Omental fat pad (tissue), 4 donors: Measurements from ENCODE around the gene GPS2. TPM values are rescaled to one million over a fixed set of nuclear protein-coding genes. Genes with fewer than 3 reads are reported as not detected.
A peak's percentile ranks its signal among the peaks of the same experiment; 100 is the strongest.

ENCODE experiments used
- ATAC-seq: fragments of 150-250 bp; one replicate; pipeline ENCODE4 v1.9.1; 2016; ENCODE audit warnings: mild to moderate bottlenecking, moderate library complexity; ENCODE audit not compliant: low FRiP score
- DNase-seq: peaks from one replicate; pipeline ENCODE4 v3.0.0-alpha.2; 2019; ENCODE audit warnings: low spot score
- total RNA-seq, 4 donors: library from RNA; depleted of rRNA; stranded (reverse); fragments of >200 nt; gene quantifications; one replicate each; pipeline ENCODE4 v1.1.0, GENCODE V29; 2016
- TF ChIP-seq, protein P1 (sequence below), 3 donors: fragments of 450-650 bp; IDR thresholded peaks; one replicate each; pipeline ENCODE4 v1.5.1; 2016 to 2017; ENCODE audit warnings: antibody characterized with exemption in 3 of 3, mild to moderate bottlenecking in 3 of 3, moderate library complexity in 2 of 3

Gene GPS2
- total RNA-seq, 4 donors from 2014 or later: 49.6 to 91.3 (median 75.9) TPM

DNA sequence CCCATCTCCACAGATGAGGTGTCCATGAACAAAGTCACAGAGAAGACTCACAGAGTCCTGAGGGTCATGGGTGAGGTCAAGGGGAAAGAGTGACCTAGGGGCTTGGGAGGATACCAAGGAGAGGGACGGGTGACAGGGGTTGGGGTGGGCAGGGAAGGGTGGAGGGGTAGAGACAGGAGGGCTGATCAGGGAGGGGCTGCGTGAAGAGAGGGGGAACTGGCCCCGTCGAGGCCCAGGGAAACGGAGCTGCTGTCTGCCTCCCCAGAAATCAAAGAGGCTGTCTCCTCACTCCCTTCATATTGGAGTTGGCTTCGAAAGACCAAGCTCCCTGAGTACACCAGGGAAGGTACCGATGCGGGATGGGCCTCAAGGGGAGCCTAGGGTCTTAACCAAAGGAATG lies 40.4 kb upstream of the GPS2 start:
- TF ChIP-seq, protein P1, sequence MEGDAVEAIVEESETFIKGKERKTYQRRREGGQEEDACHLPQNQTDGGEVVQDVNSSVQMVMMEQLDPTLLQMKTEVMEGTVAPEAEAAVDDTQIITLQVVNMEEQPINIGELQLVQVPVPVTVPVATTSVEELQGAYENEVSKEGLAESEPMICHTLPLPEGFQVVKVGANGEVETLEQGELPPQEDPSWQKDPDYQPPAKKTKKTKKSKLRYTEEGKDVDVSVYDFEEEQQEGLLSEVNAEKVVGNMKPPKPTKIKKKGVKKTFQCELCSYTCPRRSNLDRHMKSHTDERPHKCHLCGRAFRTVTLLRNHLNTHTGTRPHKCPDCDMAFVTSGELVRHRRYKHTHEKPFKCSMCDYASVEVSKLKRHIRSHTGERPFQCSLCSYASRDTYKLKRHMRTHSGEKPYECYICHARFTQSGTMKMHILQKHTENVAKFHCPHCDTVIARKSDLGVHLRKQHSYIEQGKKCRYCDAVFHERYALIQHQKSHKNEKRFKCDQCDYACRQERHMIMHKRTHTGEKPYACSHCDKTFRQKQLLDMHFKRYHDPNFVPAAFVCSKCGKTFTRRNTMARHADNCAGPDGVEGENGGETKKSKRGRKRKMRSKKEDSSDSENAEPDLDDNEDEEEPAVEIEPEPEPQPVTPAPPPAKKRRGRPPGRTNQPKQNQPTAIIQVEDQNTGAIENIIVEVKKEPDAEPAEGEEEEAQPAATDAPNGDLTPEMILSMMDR (IDR thresholded peaks at IDR 0.05): no peak
- ATAC-seq (no peak), DNase-seq (no peak)

DNA sequence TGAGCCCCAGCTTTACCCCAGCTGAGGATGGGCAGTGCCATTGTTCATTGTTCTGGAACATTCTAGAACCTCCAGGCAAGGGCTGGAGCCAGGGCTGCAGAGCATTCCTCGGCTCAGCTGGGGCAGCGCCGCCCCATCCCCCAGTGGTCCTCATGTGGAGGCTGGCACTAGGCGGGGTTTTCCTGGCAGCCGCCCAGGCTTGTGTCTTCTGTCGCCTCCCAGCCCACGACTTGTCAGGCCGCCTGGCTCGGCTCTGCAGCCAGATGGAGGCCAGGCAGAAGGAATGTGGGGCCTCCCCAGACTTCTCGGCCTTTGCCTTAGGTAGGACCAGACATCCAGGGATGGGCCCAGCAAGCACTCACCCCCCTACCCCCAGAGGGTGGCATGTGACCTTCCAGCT lies 39.9 kb upstream of the GPS2 start, which contains the start of gene TMEM95:
TSS of gene TMEM95 (plus strand) at position 104 of the 400 bp plus-strand sequence. CDS start at position 153, 49 bp downstream.
- TF ChIP-seq, protein P1 (IDR thresholded peaks at IDR 0.05): no peak
- DNase-seq (no peak), ATAC-seq (no peak)

DNA sequence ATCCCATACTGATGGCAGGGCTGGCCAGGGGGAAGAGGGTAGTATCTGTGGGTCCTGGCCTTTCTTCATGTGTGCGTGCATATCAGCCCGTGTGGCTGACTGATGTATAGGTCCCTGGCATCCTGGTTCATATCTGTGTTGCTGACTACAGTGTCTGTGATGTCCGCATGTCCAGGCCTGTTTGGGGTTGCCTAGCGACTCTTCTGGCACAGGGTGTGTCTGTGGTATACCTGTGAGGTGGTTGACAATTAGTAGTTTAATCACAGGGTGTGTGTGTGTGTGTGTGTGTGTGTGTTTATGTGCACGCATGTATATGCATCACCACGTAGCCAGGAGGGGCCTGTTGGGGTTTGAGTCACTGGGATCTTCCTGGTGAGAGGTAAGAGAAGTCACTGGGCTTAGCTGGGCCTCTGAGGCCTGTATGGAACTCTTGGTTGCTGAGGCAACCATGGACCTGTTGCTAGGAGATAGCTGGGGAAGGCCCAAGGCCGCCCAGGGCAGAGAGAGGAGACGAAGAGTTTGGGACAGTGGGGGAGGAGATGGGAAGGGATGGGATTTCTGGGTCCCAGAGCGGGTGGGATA lies 39.2 kb upstream of the GPS2 start:
- DNase-seq (no peak), ATAC-seq (no peak)
- TF ChIP-seq, protein P1 (IDR thresholded peaks at IDR 0.05): no peak

DNA sequence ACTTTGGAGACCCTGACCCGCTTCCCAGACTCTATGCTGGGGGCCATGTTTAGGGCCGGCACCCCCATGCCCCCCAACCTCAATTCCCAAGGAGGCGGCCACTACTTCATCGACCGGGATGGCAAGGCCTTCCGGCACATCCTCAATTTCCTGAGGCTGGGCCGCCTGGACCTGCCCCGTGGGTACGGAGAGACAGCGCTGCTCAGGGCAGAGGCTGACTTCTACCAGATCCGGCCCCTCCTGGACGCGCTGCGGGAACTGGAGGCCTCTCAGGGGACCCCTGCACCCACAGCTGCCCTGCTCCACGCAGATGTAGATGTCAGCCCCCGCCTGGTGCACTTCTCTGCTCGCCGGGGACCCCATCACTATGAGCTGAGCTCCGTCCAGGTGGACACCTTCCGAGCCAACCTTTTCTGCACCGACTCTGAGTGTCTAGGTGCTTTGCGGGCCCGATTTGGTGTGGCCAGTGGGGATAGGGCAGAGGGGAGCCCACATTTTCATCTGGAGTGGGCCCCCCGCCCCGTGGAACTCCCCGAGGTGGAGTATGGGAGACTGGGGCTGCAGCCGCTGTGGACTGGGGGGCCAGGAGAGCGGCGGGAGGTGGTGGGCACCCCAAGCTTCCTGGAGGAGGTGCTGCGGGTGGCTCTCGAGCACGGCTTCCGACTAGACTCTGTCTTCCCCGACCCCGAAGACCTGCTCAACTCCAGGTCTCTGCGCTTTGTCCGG lies 37.9 kb upstream of the GPS2 start:
- DNase-seq: no peak
- no peak for ATAC-seq
- TF ChIP-seq, protein P1 (IDR thresholded peaks at IDR 0.05): no peak

DNA sequence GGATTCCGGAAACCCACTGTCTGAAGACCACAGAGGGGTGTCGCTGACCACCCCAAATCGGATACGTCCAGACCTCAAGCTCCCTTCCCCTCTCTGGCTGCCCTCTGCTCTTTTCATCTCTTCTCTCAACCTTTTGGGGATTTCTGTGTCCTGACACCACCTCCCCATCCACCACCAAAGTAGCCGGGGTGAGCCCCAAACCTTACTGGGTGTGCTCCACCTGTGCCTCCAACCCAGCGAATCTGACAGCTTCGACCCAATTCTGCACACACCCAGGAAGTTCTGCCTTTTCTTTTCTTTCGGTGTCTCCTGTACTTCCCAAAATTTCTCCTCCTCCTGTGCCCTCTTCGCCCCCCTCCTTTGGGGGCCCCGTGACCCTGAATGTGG lies 37.3 kb upstream of the GPS2 start:
- DNase-seq: no peak
- ATAC-seq: no peak

DNA sequence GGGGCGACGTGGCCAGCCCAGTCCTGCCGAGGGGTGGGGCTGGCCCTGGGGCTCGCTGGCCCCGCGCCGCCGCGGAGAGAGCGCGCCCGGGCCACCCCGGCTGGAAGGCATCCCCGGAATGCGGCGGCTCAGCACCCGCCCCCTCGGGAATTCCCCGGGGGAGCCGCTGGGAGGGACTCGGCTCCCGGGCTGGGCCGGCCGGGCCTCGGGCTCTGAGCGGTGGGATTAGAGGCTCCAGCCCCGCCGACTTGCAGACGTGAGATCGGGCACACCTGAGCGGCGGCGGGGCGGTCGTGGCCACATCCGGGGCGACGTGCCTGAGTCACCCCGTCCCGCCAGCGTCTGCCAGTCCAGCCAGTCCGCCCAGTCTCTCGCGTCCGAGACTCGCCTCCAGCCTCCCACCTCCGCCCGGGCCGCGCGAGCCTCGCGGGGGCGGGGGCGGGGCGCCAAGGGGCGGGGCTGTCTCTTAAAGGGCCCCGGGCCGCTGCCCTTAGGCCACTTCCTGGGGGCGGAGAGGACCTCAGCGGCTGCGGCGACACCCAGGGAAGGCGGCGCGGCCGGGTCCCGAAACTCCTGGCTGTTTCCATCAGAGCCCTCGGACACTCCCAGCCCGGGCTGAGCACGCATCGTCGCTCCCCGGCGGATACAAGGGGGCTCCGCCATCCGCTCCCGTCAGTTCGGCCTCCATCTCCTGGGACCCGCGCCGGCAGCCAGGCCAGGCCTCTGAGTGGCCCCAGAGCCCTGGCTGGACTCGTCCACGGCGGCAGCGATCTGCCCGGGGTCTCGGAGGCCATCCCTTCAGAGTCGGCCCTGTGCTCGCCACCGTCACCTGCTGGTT lies 36.7 kb upstream of the GPS2 start, which contains the start of gene KCTD11:
TSS of gene KCTD11 (plus strand) at position 498 of the 838 bp plus-strand sequence.
- TF ChIP-seq, protein P1 (IDR thresholded peaks at IDR 0.05): peak in 1 of 3 donors; percentile 19
- ATAC-seq (peak; percentile 65), DNase-seq (peak; percentile 70)

More for the DNA sequence above, 37.3 kb upstream of the GPS2 start:
- TF ChIP-seq, protein P1 (IDR thresholded peaks at IDR 0.05): no peak
